ENCODE measurements around the gene CFDP1.
"Not testable (repeated sequence)": the region's sequence is repeated elsewhere in the genome, so short reads cannot be mapped to it uniquely, and the experiment has no call there.

- TF ChIP-seq CTCF (tag by site-specific recombination; IDR thresholded peaks at IDR 0.05); ZNF18 (tag by site-specific recombination; IDR thresholded peaks at IDR 0.05); PRDM10 (tag by site-specific recombination; IDR thresholded peaks at IDR 0.05); ZNF394 (tag by site-specific recombination; IDR thresholded peaks at IDR 0.05; ENCODE audit: borderline replicate concordance); SETDB1 (IDR thresholded peaks at IDR 0.05; ENCODE audit: insufficient read length, low read length); ZSCAN30 (tag by site-specific recombination; IDR thresholded peaks at IDR 0.05); ZBTB21 (tag by site-specific recombination; IDR thresholded peaks at IDR 0.05); TCF7L2 (IDR thresholded peaks at IDR 0.05; ENCODE audit: borderline replicate concordance, low read depth, low read length); ZNF791 (tag by site-specific recombination; IDR thresholded peaks at IDR 0.05); ZNF626 (tag by site-specific recombination; IDR thresholded peaks at IDR 0.05); REST (tag by site-specific recombination; IDR thresholded peaks at IDR 0.05); SP2 (tag by site-specific recombination; IDR thresholded peaks at IDR 0.05): not testable (repeated sequence)
These were observed 163.9 kb downstream of the CFDP1 start for GRCh38 chr16:75269358-75269757.
